Measurements from ENCODE around the gene CCR3.

CCR3 gene

DNA sequence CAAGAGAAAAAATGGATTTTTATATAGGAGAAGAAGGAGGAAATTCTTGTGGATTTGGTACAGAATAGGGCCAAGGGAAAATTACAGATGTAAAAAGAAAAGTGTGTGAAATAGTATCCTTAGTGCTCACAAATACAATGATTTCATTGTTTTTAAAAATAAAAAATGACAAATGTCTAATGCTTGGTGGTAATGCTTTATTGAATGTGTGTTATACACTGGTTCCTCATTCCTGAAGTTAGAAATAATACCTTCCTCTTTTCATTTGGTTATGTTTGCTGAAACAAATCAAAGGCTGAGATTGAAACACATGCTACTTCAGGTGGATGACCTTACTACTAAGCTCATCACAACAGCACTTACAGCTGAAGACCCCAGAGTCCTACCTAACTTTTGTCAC, 73.9 kb downstream of the CCR3 start:
- DNase-seq, result no peak
- TF ChIP-seq, protein P1, sequence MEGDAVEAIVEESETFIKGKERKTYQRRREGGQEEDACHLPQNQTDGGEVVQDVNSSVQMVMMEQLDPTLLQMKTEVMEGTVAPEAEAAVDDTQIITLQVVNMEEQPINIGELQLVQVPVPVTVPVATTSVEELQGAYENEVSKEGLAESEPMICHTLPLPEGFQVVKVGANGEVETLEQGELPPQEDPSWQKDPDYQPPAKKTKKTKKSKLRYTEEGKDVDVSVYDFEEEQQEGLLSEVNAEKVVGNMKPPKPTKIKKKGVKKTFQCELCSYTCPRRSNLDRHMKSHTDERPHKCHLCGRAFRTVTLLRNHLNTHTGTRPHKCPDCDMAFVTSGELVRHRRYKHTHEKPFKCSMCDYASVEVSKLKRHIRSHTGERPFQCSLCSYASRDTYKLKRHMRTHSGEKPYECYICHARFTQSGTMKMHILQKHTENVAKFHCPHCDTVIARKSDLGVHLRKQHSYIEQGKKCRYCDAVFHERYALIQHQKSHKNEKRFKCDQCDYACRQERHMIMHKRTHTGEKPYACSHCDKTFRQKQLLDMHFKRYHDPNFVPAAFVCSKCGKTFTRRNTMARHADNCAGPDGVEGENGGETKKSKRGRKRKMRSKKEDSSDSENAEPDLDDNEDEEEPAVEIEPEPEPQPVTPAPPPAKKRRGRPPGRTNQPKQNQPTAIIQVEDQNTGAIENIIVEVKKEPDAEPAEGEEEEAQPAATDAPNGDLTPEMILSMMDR (IDR thresholded peaks at IDR 0.05; ENCODE audit: low read depth, low read length), result no peak
- Histone ChIP-seq H3K4me3 (ENCODE audit: low read depth, low read length) (no peak overlapping the region), H3K4me1 (no peaks in the 10 kb centered on the region), H3K9me3 (no peaks in the 10 kb centered on the region), H3K27me3 (no peaks in the 10 kb centered on the region), H3K36me3 (no peaks in the 10 kb centered on the region)
